Measurements from ENCODE around the gene RAPGEF5.

GRCh38 chr7:22074897-22075296 is 282.1 kb downstream of the RAPGEF5 start:
- no peak for TF ChIP-seq POLR2AphosphoS5 (IDR thresholded peaks at IDR 0.05)
- TF ChIP-seq POLR2A (IDR thresholded peaks at IDR 0.05; ENCODE audit: low read depth), result no peak
- no peak for TF ChIP-seq CTCF (IDR thresholded peaks at IDR 0.05)

Data from esophagus muscularis mucosa (tissue), 3 donors.